ENCODE data around the gene CPA5. TPM values are rescaled to one million over a fixed set of nuclear protein-coding genes. Genes with fewer than 3 reads are reported as not detected.

The CPA5 gene
- polyA plus RNA-seq, 1 experiment = 0.15 TPM

- Histone ChIP-seq H3K36me3 (ENCODE audit: control insufficient read depth, insufficient read depth, low read length) (peaks cover 2% of the 10 kb centered on the region; the same call in 1 of the 2 replicates), H3K4me3 (ENCODE audit: low read depth, low read length) (no peak overlapping the region), H3K27me3 (ENCODE audit: control insufficient read depth, insufficient read depth, low read length) (no peaks in the 10 kb centered on the region)
- ChIA-PET POLR2A (interaction anchor here (0.6 to 1.0 kb wide), 3 partner anchors 44 to 105 kb away, joined by 3 to 4 read pairs (median 3); no protein-coding TSS in a partner anchor), CTCF (interaction anchor here (0.8 to 1.2 kb wide), 4 partner anchors 13 to 155 kb away, joined by 3 read pairs; no protein-coding TSS in a partner anchor)
- TF ChIP-seq CTCF (IDR thresholded peaks at IDR 0.05; ENCODE audit: insufficient read depth, low read depth, low read length) = no peak
- DNase-seq (ENCODE audit: low read depth) = peak; percentile 93
Measured at GRCh38 chr7:130400120-130400572, 55.5 kb downstream of the CPA5 start.

- no peak for TF ChIP-seq CTCF (IDR thresholded peaks at IDR 0.05; ENCODE audit: insufficient read depth, low read depth, low read length)
- Histone ChIP-seq H3K4me3 (ENCODE audit: low read depth, low read length) (no peak overlapping the region), H3K27me3 (ENCODE audit: control insufficient read depth, insufficient read depth, low read length) (no peaks in the 10 kb centered on the region), H3K36me3 (ENCODE audit: control insufficient read depth, insufficient read depth, low read length) (peaks cover 2% of the 10 kb centered on the region; the same call in 1 of the 2 replicates)
- ChIA-PET POLR2A (no interaction called here), CTCF (interaction anchor here (1.1 to 1.2 kb wide), 2 partner anchors 124 to 155 kb away, joined by 3 read pairs; no protein-coding TSS in a partner anchor)
- no peak for DNase-seq (ENCODE audit: low read depth)
Measured at GRCh38 chr7:130401101-130401500, 56.5 kb downstream of the CPA5 start.

- Histone ChIP-seq H3K27me3 (ENCODE audit: control insufficient read depth, insufficient read depth, low read length) (no peaks in the 10 kb centered on the region), H3K36me3 (ENCODE audit: control insufficient read depth, insufficient read depth, low read length) (peaks cover 2% of the 10 kb centered on the region; the same call in 1 of the 2 replicates), H3K4me3 (ENCODE audit: low read depth, low read length) (no peak overlapping the region)
- no peak for DNase-seq (ENCODE audit: low read depth)
- TF ChIP-seq CTCF (IDR thresholded peaks at IDR 0.05; ENCODE audit: insufficient read depth, low read depth, low read length) = no peak
- CTCF ChIA-PET = no interaction called here
- POLR2A ChIA-PET = no interaction called here
Measured at GRCh38 chr7:130401578-130401977, 57.0 kb downstream of the CPA5 start.

- ChIA-PET CTCF (no interaction called here), POLR2A (no interaction called here)
- no peak overlapping the region for H3K4me3 ChIP-seq (ENCODE audit: low read depth, low read length)
- H3K27me3 ChIP-seq (ENCODE audit: control insufficient read depth, insufficient read depth, low read length) = no peaks in the 10 kb centered on the region
- TF ChIP-seq CTCF (IDR thresholded peaks at IDR 0.05; ENCODE audit: insufficient read depth, low read depth, low read length) = no peak
- no peak for DNase-seq (ENCODE audit: low read depth)
- H3K36me3 ChIP-seq (ENCODE audit: control insufficient read depth, insufficient read depth, low read length) = peaks cover 2% of the 10 kb centered on the region; the same call in 1 of the 2 replicates
Measured at GRCh38 chr7:130405003-130405402, 60.4 kb downstream of the CPA5 start.

GRCh38 chr7:130409067-130409711 lies 64.6 kb downstream of the CPA5 start:
- Histone ChIP-seq H3K4me3 (ENCODE audit: low read depth, low read length) (no peak overlapping the region), H3K27me3 (ENCODE audit: control insufficient read depth, insufficient read depth, low read length) (no peaks in the 10 kb centered on the region), H3K36me3 (ENCODE audit: control insufficient read depth, insufficient read depth, low read length) (no peaks in the 10 kb centered on the region)
- TF ChIP-seq CTCF (IDR thresholded peaks at IDR 0.05; ENCODE audit: insufficient read depth, low read depth, low read length) = no peak
- DNase-seq (ENCODE audit: low read depth) = no peak
- ChIA-PET CTCF (no interaction called here), POLR2A (no interaction called here)

Data from BJ (cell line).